Upper lobe of left lung (tissue), 4 donors: Measurements from ENCODE around the gene UHRF1.

ENCODE experiments used
- POLR2A ChIP-seq, 4 donors: fragments of 450-650 bp; IDR thresholded peaks; one replicate each; pipeline ENCODE4 v1.5.1; 2016 to 2017; ENCODE audit warnings: antibody characterized with exemption in 4 of 4, mild to moderate bottlenecking in 2 of 4
- POLR2AphosphoS5 ChIP-seq, 2 donors: sonication (generic); formaldehyde crosslinking; IDR thresholded peaks; one replicate each; pipeline ENCODE4 v1.5.1; 2017; ENCODE audit warnings: antibody characterized with exemption in 2 of 2
- TF ChIP-seq, protein P1 (sequence below), 6 experiments: fragments of 450-650 bp in 4 of 6; fragments of 200-600 bp in 2 of 6; sonication (generic) in 2 of 6; IDR thresholded peaks; one replicate each; pipeline ENCODE4 v1.5.1; 2016 to 2019; ENCODE audit warnings: antibody characterized with exemption in 6 of 6

DNA sequence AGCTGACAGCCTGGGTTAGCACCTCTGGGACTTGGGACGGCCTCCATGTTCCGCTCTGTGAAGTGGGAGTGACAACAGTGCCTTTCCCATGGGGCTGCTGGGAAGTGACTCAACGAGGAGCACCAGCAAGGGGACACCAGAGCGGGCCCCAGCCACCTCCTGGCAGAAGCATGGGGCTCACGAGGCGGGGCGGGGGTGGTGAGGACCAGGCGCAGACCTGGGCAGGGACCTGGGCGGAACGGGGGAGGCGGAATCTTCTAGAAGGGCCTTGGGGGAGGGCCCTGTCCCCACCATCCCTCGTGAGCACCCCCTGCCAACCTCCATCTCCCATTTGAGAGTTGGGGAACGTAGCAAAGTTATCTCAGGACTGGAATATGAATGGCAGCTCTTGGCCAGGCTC, 97.5 kb downstream of the UHRF1 start:
- TF ChIP-seq, protein P1, sequence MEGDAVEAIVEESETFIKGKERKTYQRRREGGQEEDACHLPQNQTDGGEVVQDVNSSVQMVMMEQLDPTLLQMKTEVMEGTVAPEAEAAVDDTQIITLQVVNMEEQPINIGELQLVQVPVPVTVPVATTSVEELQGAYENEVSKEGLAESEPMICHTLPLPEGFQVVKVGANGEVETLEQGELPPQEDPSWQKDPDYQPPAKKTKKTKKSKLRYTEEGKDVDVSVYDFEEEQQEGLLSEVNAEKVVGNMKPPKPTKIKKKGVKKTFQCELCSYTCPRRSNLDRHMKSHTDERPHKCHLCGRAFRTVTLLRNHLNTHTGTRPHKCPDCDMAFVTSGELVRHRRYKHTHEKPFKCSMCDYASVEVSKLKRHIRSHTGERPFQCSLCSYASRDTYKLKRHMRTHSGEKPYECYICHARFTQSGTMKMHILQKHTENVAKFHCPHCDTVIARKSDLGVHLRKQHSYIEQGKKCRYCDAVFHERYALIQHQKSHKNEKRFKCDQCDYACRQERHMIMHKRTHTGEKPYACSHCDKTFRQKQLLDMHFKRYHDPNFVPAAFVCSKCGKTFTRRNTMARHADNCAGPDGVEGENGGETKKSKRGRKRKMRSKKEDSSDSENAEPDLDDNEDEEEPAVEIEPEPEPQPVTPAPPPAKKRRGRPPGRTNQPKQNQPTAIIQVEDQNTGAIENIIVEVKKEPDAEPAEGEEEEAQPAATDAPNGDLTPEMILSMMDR (IDR thresholded peaks at IDR 0.05): no peak
- TF ChIP-seq POLR2A (IDR thresholded peaks at IDR 0.05): no peak
- no peak for TF ChIP-seq POLR2AphosphoS5 (IDR thresholded peaks at IDR 0.05)
